ENCODE results near the gene RAPGEFL1.

DNA sequence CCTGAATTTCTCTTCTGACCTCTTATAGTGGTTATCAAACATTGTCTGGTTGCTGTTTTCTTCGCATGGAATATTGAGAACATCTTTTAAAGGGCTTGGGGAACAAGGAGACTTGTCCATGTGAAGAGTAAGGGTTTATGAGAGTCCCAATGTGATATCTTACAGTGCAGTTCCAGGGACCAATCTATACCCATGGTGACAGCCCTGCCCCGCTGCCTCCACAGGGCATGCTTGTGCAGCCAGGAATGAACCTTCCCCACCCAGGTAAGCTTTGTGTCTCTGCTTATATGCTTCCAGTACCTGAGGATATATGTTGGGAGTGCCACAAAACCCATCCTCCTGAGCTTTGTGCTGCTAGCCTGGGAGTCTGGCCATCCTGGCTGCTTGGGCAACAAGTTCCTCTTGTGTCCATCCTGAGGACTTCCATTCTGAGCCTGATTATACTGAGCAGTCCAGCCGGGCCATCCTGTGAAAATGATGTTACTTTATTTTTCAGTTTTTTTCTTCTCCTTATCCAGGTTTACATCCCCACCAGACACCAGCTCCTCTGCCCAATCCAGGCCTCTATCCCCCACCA lies 9.5 kb upstream of the RAPGEFL1 start:
- TF ChIP-seq, protein P1, sequence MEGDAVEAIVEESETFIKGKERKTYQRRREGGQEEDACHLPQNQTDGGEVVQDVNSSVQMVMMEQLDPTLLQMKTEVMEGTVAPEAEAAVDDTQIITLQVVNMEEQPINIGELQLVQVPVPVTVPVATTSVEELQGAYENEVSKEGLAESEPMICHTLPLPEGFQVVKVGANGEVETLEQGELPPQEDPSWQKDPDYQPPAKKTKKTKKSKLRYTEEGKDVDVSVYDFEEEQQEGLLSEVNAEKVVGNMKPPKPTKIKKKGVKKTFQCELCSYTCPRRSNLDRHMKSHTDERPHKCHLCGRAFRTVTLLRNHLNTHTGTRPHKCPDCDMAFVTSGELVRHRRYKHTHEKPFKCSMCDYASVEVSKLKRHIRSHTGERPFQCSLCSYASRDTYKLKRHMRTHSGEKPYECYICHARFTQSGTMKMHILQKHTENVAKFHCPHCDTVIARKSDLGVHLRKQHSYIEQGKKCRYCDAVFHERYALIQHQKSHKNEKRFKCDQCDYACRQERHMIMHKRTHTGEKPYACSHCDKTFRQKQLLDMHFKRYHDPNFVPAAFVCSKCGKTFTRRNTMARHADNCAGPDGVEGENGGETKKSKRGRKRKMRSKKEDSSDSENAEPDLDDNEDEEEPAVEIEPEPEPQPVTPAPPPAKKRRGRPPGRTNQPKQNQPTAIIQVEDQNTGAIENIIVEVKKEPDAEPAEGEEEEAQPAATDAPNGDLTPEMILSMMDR (conservative IDR thresholded peaks at IDR 0.05 in 1 of 2, IDR thresholded peaks at IDR 0.05 in 1 of 2; ENCODE audit: low read depth in 1 of 2, low read length in 2 of 2), result no peak
- TF ChIP-seq EZH2 (IDR thresholded peaks at IDR 0.05; ENCODE audit: low read length, missing control alignments), result no peak
